GM18517 (cell line): Measurements from ENCODE around the gene NSF.
"Not testable (repeated sequence)": the region's sequence is repeated elsewhere in the genome, so short reads cannot be mapped to it uniquely, and the experiment has no call there.

ENCODE experiments used
- ATAC-seq: cut with Tn5 transposase; IDR thresholded peaks from one replicate; pipeline ENCODE4 v1.9.1; 2021; ENCODE audit warnings: mild to moderate bottlenecking, moderate library complexity; ENCODE audit not compliant: unreplicated experiment

NSF gene

DNA sequence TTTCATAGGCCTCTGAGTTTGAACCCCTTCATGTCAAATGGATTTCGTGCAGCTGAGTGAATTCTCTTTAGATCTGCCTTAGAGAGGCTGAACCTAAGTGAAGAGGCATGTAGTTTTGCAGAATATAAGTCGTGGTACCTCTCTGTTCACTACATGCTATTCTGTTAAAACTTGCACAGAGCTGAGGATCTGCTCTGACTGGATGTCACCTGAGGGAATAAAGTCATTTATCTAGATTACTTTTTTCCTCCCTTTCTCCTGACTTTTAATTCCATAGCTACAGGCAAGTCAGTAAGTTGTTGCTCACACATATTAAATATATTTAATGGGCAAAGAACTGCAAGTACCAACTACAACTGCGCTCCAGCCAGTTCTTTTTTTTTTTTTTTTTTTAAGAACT lies 163.3 kb downstream of the NSF start:
- ATAC-seq: no peak

- ATAC-seq: no peak
Observed at GRCh38 chr17:46756081-46756735, 165.7 kb downstream of the NSF start.

DNA sequence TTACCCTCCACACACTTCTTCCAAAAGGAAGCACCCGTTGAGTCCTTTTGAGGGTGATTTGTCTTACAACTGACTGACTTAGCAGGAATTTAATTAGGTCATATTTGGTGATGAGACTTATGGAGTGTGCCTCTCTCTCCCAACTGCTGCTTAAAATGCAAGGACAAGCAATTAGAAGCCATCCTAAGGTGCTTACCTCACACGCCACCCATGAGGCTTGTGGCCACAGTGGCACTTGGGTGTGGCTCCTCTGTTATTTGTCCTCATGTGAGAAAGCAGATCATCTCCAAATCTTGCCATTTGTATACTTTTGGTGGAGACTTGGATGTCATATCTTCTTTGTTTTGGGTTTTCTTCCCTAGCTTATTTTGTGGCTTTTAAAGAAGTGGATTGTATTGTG lies 166.4 kb downstream of the NSF start:
- ATAC-seq: no peak

DNA sequence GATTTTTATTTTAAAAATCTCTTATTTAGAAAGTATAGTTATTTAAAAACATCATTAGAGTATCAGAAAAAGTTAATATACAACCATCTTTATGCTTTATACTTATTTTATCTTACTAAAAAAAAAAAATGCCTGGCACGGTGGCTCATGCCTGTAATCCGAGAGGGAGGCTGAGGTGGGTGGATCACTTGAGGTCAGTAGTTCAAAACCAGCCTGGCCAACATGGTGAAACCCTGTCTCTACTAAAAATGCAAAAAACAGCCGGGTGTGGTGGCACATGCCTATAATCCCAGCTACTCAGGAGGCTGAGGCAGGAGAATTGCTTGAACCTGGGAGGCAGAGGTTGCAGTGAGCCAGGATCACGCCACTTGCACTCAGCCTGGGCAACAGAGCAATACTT lies 167.1 kb downstream of the NSF start:
- not testable (repeated sequence) for ATAC-seq

GRCh38 chr17:46758614-46759013 lies 168.1 kb downstream of the NSF start:
- no peak for ATAC-seq

- ATAC-seq: no peak
Observed at GRCh38 chr17:46759141-46759540, 168.7 kb downstream of the NSF start.

GRCh38 chr17:46763416-46763815 lies 172.9 kb downstream of the NSF start:
- no peak for ATAC-seq

- no peak for ATAC-seq
Observed at GRCh38 chr17:46764000-46764708, 173.7 kb downstream of the NSF start.

DNA sequence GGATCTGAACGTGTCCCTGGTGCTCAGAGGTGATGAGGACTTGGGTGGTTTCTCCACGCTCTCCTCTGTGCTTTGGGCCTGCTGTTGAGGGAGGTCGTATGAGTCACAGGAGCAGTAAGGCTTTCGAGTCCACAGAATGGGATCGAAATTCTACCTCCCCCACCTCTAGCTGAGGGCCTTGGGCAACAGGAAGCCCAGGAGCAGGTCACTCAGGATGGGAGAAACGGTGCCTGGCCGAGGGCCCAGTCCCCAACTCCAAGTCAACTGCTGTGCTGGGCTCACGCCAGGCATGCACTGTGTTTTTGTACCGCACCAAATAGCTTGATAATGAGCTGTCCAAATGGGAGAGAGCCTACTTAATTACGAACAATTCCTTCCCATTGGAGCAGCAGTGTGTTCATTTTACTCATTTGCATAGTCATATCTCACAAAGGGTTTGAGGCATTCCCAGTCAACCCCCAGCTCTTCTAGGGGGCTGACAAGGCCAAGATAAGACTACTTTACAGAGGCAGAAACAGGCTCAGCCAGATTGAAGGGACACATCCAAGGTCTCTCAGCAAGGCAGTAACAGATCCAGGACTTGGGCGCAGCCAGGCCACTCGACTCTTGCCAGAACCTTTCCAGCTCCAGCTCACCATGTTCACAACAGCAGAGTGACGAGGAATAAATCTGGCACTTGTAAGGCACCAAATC lies 174.4 kb downstream of the NSF start:
- ATAC-seq: no peak

- no peak for ATAC-seq
Observed at GRCh38 chr17:46765453-46765852, 175.0 kb downstream of the NSF start.

GRCh38 chr17:46766493-46767491 lies 176.3 kb downstream of the NSF start:
- ATAC-seq: no peak

- no peak for ATAC-seq
Observed at GRCh38 chr17:46768540-46768870, 178.0 kb downstream of the NSF start.

DNA sequence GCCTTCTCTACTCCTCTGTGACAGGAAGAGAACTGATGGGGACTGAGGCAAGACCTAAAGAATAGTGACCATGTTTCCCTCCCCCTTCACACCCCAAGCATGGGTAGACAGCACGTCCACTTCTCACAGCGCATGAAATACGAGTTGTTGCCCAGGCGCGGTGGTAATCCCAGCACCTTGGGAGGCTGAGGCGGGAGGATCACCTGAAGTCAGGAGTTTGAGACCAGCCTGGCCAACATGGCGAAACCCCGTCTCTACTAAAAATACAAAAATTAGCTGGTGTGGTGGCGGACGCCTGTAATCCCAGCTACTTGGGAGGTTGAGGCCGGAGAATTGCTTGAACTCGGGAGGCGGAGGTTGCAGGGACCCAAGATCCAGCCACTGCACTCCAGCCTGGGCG lies 178.4 kb downstream of the NSF start:
- not testable (repeated sequence) for ATAC-seq

- ATAC-seq: no peak
Observed at GRCh38 chr17:46769531-46770438, 179.3 kb downstream of the NSF start.

- no peak for ATAC-seq
Observed at GRCh38 chr17:46770439-46770817, 180.0 kb downstream of the NSF start.

DNA sequence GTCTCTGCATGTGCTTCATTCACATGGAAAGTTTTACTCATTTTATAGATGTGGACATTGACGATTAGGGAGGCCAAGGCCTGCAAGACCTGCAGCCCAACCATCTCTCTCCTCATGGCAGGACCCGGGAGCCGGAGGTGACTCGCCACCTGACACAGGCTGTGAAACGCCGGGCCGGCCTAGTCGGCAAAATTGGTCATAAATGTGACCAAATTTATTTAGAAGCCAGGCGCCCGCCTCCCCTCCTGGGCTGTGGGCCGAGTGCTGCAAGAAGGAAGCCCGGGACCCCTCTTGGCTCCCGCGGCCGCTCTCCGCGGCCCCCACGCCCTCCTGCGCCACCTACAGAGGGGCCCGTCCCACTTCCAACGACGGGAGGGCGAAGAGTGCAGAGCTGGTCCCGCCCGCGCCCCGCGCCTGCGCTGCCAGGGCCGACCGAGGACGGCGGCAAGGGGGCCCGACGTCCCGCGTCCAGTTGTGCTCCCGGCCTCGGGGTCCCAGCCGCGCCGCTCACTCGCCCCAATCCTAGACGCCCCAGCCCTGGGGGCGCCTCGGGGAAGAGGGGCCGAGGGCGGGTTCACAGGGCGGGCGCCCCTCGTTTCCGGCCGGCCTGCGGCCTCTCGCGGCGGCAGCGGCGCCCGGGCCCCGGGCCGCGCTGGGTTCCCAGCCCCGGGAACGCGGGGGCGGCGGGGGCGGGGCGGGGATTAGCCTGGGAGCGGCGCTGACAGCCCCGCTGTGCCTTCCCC lies 180.5 kb downstream of the NSF start:
- no peak for ATAC-seq

DNA sequence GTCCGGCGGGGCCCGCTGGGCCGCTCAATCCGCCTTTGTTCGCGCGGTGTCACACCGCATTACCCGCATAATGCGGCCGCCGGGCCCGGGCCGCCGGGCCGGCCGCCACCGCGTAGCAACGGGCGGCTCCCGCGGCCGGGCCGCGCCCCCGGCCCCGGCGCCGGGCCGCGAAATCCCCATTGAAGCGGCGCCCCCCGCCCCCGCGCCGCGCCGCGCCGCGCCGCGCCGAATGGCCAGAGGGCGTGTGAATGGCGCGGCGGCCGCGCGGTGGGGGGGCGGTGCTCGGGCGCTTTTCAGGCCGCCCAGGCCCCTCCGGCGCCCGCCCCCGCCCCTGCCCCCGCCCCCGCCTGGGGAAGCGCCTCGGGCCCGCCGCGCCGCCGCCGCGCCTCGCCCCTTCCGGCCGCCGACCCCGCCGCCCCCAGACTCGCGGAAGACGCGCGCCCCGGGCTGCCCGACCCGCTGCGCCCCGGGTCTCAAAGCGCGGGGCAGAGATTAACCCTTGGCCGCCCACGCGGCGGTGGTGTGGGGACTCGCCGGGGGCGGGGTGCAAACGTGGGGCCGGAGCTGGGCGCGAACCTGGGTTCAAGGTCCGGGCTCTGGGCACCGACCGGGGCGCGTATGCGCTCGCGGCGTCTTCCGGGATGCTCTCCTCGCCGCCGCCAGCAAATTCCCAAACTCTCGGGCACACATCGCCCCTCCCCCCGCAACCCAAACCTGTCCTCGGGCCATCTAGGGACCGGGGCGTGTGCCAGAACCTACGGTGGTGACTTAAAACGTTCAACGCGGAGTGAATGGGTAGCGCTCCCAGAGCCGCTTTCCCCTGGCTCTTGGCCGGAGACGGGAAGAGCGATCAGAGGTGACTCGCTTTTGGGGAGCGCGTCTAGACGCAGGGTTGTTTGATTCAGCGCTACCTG lies 181.3 kb downstream of the NSF start:
- no peak for ATAC-seq

DNA sequence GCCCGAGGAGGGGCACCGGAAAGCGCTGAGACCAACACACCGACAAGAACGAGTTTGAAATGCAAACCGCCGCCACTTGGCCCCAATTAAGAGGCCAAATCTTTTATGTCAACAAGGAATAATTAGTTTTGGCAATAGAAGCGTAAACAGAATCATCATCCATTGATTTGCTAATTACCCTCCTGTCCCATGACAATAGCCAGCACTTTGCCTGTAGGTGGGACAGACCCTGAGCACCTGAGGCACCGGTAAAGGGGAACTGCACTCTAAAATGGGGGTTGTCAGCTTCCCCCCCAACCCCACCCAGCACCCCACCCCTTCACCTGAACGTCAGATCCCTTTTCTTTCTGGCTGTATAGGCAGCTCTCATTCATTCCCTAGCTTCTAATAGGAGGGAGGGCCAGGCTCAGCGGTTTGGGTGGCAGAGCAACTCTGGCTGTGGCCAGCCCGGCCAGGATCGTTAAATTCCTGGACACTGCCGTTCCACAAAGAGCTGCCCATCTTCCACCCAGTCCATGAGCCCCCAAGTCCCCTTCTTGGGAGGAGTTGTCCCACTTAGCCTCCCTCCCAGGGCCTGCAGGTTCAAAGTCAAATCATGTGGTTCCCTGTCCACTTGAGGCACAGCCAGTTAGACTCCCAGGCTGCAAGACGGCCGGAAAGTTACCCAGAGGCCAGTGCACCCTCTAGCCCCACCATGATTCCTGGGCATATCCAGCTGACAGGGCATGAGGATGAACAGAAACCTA lies 182.2 kb downstream of the NSF start:
- ATAC-seq: no peak
